ENCODE data around the gene KIF3A.
A peak's percentile ranks its signal among the peaks of the same experiment; 100 is the strongest.

Gene KIF3A

GRCh38 chr5:132662925-132663770, 74.2 kb downstream of the KIF3A start:
- DNase-seq (ENCODE audit: low spot score): peak; percentile 35

GRCh38 chr5:132662004-132662401, 75.3 kb downstream of the KIF3A start:
- no peak for DNase-seq (ENCODE audit: low spot score)

GRCh38 chr5:132661231-132662003, 75.9 kb downstream of the KIF3A start:
- no peak for DNase-seq (ENCODE audit: low spot score)

GRCh38 chr5:132659598-132660493, 77.5 kb downstream of the KIF3A start:
- DNase-seq (ENCODE audit: low spot score): no peak

- DNase-seq (ENCODE audit: low spot score): no peak
Measured at GRCh38 chr5:132658381-132659302, 78.7 kb downstream of the KIF3A start.

GRCh38 chr5:132657676-132658380, 79.5 kb downstream of the KIF3A start, which contains the start of gene IL13:
IL13 (plus strand) TSS chr5:132658173; CDS start chr5:132658187, 14 bp downstream.
- DNase-seq (ENCODE audit: low spot score): no peak

- DNase-seq (ENCODE audit: low spot score): no peak
Measured at GRCh38 chr5:132656774-132657355, 80.5 kb downstream of the KIF3A start.

- DNase-seq (ENCODE audit: low spot score): no peak
Measured at GRCh38 chr5:132655821-132656773, 81.2 kb downstream of the KIF3A start.

GRCh38 chr5:132653716-132654115, 83.6 kb downstream of the KIF3A start:
- DNase-seq (ENCODE audit: low spot score): no peak

- no peak for DNase-seq (ENCODE audit: low spot score)
Measured at GRCh38 chr5:132651838-132652469, 85.4 kb downstream of the KIF3A start.

GRCh38 chr5:132648355-132648754, 89.0 kb downstream of the KIF3A start:
- no peak for DNase-seq (ENCODE audit: low spot score)

- no peak for DNase-seq (ENCODE audit: low spot score)
Measured at GRCh38 chr5:132647473-132647872, 89.9 kb downstream of the KIF3A start.

- no peak for DNase-seq (ENCODE audit: low spot score)
Measured at GRCh38 chr5:132646583-132647266, 90.6 kb downstream of the KIF3A start.

GRCh38 chr5:132644177-132644576, 93.2 kb downstream of the KIF3A start:
- DNase-seq (ENCODE audit: low spot score): no peak
